HG03139 (cell line): Measurements from ENCODE around the gene FSTL3.
"Not testable (repeated sequence)": the region's sequence is repeated elsewhere in the genome, so short reads cannot be mapped to it uniquely, and the experiment has no call there.

Experiments used
- ATAC-seq: cut with Tn5 transposase; IDR thresholded peaks from one replicate; pipeline ENCODE4 v1.9.1; 2021; ENCODE audit not compliant: unreplicated experiment

Gene FSTL3

DNA sequence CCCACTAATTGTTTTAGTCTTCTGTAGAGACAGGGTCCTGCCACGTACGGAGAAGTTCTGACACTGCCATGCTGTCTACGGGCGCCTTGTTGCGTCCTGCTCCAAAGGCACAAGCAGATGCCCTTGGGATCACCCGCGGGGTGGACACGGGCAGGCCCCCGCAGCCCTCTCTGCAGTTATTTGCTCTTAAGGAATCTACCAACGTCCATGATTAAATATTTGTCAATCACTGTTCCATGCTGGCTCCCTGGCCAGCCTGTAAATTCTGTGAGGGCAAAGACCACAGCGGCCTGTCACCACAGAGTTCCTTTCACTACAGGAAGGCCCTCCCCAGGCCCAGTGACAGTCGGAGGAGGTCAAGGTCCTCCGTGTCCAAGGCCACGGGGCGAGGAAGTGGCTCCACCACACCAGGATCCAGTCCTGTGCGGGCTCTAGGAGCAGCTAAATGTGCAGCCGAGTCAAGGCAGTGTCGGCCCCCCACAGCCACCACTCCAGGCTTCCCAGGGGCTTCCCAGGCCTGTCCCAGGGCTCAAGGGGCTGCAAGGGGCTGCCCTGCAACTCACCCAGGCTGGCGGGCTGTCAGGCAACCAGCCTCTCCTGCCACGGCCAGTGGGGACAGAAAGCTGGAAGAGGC lies 15.3 kb upstream of the FSTL3 start:
- no peak for ATAC-seq

DNA sequence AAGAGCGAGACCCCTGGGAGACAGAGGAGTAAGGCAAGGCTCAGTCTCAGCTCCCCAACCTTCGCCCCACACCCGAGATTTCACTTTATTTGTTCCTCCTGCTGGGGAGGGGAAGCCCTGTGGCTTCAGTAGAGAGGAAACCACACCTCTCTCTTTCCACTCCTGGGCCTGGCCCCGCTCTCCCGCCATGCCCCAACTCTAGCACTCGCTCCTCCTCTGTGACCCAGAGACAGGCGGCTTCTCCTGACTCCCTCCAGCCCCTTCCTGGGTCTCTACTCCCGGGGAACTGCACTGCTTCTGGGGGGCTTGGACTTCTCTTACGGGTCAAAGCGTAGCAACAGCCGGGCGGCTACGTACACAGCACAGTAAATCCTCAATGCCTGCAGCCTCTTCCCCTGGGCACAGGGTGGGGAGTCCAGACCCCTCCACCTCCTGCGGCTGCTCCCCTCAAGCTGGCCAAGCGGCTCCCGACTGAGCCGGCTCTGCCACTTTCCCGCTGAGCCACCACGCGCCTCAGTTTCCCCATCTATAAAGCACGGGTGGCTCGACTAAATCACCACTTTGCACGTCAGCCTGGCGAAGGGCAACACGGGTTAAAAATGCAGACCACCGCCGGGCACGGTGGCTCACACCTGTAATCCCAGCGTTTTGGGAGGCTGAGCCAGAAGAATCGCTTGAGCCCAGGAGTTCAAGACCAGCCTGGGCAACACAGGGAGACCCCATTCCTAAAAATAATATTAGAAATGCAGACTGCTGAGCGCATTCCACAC lies 14.6 kb upstream of the FSTL3 start:
- ATAC-seq: no peak

DNA sequence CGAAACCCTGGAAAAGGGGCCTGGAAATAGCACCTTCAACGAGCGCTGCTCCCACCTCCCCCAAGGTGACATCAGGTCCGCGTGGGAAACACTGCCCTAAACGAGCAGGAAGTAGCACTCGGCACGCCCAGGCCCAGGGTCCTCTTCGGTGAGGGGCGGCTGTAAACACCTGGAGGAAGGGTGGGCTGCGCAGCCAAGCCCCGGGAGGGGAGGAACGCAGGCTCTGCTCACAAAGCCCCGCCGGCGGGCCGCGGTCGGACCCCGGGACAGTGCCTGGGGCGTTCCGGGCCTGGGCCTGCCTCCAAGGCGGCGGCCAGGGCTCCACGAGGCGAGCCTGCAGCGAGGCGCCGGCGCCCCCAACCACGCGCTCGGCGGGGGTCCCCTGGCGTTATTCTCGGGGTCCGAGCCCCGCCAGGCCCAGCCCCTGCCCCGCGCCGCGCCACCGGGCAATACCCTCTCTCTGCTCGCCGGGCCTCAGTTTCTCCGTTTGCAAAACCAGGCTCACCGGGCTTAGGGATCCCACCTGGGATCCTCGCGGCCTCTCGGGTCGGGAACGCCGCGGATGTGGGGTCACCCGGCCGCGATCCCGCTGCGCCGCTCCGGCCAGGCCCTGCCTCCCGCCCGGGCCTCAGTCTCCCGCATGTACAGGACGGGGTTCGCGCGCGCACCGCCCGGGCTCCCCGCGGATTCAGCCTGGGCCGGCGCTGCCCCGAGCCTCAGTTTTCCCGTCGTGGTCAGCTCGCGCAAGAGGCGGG lies 13.8 kb upstream of the FSTL3 start:
- ATAC-seq: no peak

DNA sequence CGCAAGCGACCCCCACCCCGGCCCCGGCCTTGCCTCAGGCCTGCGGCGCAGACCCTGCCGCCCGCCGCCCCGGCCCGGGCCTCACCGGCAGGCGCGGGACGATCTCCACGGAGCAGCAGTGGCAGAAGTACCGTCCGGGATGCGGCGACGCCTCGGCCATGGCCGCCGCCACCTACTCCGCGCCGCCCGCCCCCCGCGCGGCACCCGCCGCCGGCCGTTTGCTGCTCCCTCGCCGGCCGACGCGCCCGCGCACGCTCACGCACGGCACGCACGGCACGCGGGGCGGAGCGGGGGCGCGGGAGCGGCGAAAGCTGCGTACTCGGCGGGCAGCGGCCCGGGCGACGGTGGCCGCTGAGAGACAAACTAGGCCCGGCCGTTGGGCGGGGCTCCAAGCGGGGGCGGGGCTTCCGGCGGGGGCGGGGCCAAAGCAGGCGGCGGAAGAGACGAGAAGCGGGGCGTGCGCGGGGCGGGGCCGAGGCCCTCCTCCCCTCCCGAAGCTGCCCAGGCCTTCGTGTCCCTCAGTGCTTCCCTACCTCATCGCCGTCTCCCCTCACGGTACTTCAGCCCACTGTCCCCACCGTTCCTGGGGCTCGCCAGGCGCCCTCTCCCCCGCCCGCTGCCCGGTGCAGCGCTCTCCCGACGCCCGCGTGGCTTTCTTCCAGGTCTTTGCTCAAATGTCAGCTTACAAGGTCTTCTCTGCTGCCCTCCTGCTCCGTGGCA lies 13.1 kb upstream of the FSTL3 start, which contains the start of gene RNF126:
TSS of gene RNF126 (minus strand) at position 253 of the 720 bp plus-strand sequence. CDS start at position 160, 93 bp downstream.
- ATAC-seq: peak; percentile 47

DNA sequence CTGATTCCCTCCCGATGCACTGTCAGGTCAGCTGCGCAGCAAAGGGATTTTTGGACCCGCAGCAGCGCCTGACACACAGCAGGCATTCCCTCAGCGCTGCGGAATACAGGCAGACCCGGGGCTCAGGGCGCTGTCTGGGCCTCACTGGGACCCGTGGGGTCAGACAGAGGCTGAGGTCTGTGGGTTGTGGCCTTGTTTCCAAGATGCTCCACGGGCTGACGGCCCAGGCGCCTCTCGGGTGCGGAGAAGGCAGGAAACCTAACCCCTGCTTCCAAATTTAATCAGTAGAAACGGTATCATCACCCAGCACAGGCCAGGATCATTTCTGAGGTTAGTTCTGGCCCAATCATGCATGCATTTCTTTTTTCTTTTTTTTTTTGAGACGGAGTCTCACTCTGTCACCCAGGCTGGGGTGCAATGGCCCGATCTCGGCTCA lies 12.5 kb upstream of the FSTL3 start:
- ATAC-seq: no peak

DNA sequence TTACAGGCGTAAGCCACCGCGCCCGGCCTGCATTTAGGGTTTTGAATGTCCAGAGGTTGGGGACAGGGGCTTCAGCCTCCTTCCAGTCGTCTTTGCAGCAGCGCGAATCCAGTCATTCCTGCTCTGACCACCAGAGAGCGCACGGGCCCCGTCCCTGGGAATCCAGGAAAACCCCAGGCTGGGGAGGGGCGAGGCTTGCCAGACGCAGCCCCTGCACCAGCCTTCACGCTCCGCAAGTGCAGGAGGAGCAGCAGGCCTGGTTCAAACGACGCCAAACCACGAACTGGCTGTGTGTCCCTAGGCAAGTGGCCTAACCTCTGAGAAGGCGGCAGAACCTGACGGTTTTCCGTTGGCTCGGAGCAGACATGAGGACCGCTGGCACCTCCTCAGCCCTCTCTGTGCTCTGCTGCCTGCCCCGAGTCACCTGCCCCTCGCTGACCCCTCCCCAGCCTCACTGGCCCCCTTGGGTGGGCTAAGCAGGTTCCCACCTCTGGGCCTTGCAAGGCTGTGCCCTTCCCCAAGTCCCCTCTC lies 11.2 kb upstream of the FSTL3 start:
- ATAC-seq: no peak

DNA sequence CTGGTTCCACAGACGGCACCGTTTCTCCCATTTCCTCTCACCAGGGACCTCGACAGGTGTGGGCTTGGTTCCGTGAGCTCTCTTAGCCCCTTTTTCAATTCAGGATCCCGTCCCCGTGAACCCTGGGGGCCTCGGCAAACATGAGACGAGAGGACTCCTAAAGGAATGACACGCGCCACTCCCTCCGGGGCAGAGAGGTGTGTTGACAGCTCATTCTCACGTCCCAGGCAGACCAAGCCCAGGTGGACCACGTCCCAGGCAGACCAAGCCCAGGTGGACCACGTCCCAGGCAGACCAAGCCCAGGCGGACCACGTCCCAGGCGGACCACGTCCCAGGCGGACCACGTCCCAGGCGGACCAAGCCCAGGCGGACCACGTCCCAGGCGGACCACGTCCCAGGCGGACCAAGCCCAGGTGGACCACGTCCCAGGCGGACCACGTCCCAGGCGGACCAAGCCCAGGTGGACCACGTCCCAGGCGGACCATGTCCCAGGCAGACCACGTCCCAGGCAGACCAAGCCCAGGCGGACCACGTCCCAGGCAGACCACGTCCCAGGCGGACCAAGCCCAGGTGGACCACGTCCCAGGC lies 9.1 kb upstream of the FSTL3 start:
- not testable (repeated sequence) for ATAC-seq

DNA sequence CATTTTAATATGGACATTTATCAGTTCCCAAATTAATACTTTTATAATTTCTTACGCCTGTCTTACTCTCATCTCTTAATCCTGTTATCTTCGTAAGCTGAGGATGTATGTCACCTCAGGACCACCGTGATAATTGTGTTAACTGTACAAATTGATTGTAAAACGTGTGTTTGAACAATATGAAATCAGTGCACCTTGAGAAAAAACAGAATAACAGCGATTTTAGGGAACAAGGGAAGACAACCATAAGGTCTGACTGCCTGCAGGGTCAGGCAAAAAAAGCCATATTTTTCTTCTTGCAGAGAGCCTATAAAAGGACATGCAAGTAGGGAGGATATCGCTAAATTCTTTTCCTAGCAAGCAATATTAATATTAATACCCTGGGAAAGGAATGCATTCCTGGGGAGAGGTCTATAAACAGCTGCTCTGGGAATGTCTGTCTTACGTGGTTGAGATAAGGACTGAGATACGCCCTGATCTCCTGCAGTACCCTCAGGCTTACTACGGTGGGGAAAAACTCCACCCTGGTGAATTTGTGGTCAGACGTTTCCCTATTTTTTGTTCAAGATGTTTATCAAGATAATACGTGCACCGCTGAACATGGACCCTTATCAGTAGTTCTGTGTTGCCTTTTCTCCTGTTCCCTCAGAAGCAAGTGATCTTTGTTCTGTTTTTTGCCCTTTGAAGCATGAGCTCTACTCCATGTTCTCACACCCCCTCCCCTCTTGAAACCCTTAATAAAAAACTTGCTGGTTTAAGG lies 7.3 kb upstream of the FSTL3 start:
- not testable (repeated sequence) for ATAC-seq

DNA sequence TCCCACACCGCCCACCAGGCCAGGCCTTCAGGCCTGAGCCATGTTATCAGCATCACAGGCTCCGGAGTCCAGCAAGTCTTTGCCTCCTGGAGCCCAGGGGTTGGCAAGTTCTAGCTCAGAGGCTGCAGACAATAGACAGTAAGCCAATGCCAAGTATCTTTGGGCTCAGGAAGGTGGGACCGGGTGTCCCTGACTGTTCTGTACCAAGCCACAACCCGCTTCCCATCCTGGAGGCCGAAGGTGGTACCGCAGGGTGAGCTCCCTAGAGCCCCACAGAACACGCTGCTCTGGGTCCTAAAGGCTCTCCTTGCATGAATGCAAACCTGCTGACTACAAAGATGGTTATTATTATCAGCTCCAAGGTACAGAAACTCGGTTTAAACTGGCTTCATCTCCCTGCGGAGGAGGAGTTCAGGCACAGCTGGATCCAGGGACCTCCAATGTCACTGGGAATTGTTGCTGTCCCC lies 5.5 kb upstream of the FSTL3 start:
- ATAC-seq: no peak

DNA sequence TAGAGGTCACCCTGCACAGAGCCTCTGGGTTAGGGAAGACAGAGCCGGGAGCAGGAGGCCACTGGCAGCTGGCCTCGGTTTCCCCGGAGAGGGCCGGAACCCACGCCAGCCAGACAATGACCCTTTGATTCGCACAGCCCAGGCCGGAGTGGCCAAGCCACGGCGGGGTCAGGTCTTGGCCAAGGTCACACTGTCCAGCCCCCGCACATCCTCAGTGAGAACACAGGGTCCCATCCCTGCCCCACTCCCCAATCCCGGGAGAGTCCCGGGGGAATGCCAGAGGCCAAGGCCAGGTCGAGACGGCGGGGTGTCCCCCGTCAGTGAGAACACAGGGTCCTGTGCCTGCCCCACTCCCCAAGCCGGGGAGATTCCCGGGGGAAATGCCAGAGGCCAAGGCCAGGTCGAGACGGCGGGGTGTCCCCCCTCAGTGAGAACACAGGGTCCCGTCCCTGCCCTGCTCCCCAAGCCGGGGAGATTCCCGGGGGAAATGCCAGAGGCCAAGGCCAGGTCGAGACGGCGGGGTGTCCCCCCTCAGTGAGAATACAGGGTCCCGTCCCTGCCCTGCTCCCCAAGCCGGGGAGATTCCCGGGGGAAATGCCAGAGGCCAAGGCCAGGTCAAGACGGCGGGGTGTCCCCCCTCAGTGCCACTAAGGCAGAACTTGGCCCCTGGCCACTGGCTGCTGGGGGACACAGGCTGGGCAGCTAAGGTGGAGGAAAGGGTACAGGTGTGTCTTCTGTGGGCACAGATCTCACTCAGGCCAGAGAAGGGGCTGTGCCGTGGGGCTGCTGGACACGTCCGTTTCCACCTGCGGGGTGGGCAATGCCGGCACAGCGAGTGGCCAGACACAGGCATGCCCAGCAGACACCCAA lies 1.7 kb upstream of the FSTL3 start:
- ATAC-seq: no peak

DNA sequence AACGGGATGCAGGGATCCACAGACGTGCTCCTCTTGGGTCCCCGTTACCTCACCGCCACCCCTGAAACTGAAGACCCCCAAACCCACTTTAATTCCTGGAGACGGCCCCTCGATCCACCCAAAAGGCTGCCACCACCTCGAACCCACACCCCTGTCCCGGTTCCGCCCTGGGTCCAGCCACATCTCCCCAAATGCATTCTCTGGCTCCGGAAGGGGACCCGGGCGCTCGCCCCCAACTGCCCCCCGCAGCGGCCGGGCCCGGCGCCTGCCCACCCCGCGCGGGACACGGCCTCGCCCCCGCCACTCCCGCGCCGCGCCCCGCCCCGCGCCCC lies 219 bp upstream of the FSTL3 start:
- no peak for ATAC-seq

DNA sequence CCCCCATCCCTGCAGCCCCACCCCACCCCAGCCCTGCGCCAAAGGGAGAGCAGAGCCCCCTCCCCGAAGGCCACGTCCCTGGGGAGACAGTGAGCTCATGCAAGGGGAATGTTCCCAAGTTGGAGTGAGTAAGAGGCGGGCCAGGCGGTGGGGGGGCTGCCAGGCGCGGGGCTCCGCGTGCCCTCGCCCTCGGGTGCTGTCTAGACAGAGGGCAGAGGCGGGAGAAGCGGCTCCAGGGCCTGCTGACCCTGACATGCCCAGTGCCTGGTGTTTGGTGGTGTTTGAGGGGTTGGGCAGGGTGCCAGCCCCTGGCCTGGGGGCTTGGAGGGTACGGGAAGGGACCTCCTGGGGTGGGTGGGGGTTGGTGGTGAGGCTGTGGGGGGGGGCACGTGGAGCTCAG lies 1.0 kb downstream of the FSTL3 start:
- no peak for ATAC-seq

DNA sequence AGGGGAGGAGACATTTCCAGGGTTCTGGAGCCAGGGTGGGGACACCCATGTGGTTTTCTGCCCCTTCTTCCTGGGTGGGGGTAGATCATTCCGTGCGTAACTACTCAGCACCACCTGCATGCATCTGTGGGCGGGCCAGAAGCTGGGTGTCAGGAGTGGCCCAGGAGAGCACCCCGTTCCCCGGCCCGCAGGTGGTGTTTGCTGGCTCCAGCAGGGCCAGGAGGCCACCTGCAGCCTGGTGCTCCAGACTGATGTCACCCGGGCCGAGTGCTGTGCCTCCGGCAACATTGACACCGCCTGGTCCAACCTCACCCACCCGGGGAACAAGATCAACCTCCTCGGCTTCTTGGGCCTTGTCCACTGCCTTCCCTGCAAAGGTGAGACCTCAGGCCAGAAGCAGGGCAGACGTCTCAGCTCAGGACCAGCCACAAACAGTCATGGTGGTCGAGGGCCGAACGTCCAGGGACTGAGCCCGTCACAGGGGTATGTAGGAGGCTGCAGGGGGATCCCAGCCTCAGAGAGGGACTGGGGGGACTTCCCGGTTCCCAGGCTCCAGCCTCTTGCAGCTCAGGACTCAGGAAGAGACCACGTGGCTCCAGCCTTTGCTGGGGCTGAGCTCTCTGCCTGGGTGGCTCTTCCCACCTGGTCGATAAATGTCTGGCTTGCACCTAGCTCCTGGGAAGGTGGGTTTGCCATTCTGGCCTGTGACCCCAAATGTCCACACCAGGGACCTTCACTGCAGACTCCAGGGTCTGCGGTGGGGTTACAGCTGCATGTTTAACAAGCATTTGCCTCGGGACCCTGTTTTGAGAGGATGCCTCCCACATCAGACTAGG lies 1.6 kb downstream of the FSTL3 start:
- no peak for ATAC-seq

DNA sequence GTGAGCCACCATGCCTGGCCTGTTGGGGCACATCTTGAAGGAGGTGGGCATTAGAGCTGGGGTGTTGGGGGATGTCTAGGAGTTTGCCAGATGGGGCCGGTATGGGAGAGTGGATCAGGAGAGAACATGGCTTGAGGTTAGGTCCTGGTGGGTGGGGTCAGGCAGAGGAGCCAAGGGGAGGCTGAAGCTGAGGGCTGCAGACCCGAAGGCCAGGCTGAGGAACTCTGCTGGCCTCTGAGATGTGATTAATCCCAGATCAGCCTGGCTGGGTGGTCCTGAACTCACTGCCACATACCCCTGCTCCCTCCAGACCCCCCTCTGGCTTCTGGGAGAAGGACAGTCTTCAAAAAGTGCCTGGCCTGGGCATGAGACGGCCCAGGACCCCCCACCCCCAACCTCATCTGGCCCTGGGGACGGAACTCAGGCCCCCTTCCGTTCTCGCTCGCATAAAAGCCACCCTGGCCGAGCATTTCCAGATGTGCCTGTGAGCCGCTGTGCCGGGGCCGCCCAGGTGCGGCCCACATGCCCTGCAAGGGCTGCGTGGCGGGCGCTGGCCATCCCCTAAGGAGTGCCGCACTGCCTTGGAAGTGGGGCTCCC lies 2.7 kb downstream of the FSTL3 start:
- no peak for ATAC-seq

DNA sequence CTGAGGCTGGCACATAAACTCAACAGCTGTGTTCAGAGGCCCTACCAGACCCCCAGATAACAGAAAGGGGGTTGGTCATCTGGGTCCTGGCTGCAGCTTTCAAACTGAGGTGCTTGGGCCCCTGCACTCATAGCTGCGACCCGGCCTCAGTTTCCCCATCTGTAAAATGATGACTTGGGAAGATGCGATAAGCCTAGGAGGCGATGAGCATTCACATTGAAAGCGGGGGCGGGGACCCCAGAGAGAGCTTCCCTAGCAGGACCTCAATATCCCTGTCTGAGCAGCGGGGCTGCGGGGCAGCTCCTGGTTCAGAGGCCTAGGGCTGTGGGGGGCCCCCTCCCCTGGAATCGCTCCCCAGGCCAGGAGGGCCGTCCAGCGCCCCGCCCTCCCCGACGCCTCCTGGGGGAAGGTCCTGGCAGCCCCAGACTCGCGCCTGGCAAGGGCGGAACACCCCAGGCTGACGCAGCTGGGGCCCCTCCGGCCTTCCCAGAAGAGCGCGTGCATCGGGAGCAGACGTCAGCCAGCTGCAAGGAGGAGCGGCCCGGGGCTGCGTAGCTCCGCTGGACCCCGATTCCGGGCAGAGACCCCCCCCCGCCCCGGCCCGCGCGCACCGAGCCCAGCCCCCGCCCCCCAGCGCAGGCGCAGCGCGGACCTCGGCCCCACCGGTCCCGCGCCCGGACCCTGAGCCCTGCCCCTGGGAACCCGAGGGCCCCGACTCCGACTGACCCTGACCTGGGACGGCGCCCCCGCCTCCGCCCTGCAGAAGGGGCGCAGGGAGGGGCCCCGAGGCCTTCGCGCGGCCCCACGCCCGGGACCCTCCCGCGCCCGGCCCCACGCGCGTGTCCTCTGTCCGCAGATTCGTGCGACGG lies 3.5 kb downstream of the FSTL3 start:
- ATAC-seq: peak; percentile 10

DNA sequence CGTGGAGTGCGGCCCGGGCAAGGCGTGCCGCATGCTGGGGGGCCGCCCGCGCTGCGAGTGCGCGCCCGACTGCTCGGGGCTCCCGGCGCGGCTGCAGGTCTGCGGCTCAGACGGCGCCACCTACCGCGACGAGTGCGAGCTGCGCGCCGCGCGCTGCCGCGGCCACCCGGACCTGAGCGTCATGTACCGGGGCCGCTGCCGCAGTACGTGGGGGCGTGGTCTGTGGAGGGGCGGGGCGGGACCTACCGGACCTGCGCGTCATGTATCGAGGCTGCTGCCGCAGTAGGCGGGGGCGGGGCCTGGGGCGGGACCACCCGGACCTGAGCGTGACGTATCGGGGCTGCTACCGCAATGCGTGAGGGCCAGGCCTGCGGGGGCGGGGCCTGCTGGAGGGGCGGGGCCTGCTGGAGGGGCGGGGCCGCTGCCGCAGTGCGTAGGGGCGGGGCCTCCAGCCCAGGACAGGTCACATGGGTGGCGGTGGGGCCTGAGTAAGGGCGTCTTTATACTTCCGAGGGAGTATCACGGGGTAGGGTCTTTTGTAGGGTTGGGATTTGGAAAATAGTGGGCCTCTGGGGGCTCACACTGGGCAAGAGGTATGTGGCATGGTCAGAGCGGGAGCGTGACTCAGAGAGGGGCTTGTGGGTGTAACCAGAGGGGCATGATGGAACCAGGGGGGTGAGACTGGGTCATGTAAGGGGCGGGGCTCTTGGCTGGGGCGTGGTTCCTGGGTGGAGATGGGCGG lies 4.3 kb downstream of the FSTL3 start:
- peak; percentile 60 for ATAC-seq
